ENCODE data around the gene CRYBG3. TPM values are rescaled to one million over a fixed set of nuclear protein-coding genes. Genes with fewer than 3 reads are reported as not detected.

The CRYBG3 gene
- total RNA-seq, 1 experiment from 2014 or later: 17.2 TPM

DNA sequence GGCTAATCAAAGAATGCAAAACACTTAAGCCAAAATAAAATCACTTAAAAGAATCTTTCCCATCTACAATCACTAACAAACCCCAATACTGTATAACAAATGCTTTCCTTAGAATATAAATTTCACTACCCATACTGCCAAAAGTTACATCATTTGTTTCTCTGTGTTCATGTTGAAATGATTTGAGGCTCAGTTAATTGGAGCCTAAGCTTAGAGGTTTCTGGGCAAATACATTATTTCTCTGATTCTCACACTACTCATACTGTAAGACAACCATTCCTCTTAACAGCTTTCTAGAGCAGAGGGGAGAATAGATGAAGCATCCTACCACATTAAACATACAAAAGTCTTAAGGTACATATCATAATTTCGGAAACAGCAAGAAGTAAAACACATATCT is 148.3 kb downstream of the CRYBG3 start:
- no peak for TF ChIP-seq EZH2 (IDR thresholded peaks at IDR 0.05; ENCODE audit: low read depth)
- H3K4me2 ChIP-seq: peak overlapping the region; percentile 97
- H3K9me3 ChIP-seq (ENCODE audit: insufficient read depth, low read depth): no peaks in the 10 kb centered on the region
- peaks cover 10% of the 10 kb centered on the region; the same call in 1 of the 2 replicates for H4K20me1 ChIP-seq (ENCODE audit: insufficient read depth)
- peaks cover 62% of the 10 kb centered on the region for H3K79me2 ChIP-seq (ENCODE audit: low read depth)
- intact Hi-C loops (cut with micrococcal nuclease; ENCODE audit: unreplicated experiment): loop anchor here (2.0 to 10.0 kb wide), 4 partner anchors 87 to 932 kb away; partner anchors contain the start of genes CRYBG3 and DCBLD2
- peak overlapping the region; percentile 71; the same call in 1 of the 2 replicates for H3K4me3 ChIP-seq
- no peak for DNase-seq
- CTCF ChIA-PET: no interaction called here
- no peaks in the 10 kb centered on the region for H3K9me2 ChIP-seq (ENCODE audit: insufficient read depth)
- BruUV-seq (replicated peaks): no TSS peak
- H3K27me3 ChIP-seq (ENCODE audit: insufficient read depth, low read depth): no peaks in the 10 kb centered on the region
- peak overlapping the region; percentile 16; the same call in 1 of the 2 replicates for H3K27ac ChIP-seq
- H3F3A ChIP-seq (ENCODE audit: insufficient read depth, low read depth): peaks cover 32% of the 10 kb centered on the region
- peaks cover 33% of the 10 kb centered on the region for H3K4me1 ChIP-seq (replicated peaks; ENCODE audit: insufficient read depth)
- no peak overlapping the region for H2AFZ ChIP-seq
- H3K36me3 ChIP-seq (ENCODE audit: low read depth): peaks cover 17% of the 10 kb centered on the region; the same call in 1 of the 2 replicates
- POLR2A ChIA-PET (ENCODE audit: unreplicated experiment): interaction anchor here (0.6 kb wide), 1 partner anchor 318 kb away, joined by 3 read pairs; no protein-coding TSS in a partner anchor

DNA sequence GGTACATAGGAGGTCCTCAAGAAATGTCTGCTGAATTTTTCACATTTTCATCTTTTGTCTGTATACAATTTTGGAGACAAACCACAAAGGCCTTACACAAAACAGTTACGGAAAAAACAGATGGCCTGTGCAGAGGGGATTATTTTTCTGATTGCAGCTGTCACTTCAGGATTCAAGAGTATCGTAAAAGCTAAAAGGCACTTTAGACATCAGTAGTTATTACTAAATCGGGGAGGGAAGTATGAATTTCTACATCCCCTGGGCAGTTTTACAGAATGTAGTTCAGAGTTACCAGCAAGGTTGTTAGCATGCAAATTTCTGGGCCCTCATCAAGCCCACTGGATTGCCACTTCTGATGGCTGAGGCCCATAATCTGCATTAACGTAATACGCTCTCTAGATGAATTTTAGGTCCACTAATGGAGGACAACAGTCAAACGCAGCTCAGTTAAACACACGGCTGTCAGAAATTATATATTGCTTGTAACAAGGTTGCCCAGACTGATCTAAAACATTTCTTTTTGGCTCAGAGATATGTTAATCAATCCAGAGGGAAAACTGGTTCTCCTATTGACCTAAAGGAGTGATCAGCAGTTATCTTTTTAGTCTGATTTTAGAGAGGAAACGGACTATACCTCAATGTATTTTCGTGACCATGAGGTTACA is 149.3 kb downstream of the CRYBG3 start:
- ChIA-PET POLR2A (ENCODE audit: unreplicated experiment) (interaction anchor here (0.5 to 0.9 kb wide), 3 partner anchors 19 to 150 kb away, joined by 3 to 7 read pairs (median 3); partner anchors contain the start of gene CRYBG3), CTCF (interaction anchor here (0.7 kb wide), 1 partner anchor 149 kb away, joined by 3 read pairs; the partner anchor contains the start of gene CRYBG3)
- Histone ChIP-seq H3K36me3 (ENCODE audit: low read depth) (peaks cover 17% of the 10 kb centered on the region; the same call in 1 of the 2 replicates), H3K27me3 (ENCODE audit: insufficient read depth, low read depth) (no peaks in the 10 kb centered on the region), H3K4me2 (peak overlapping the region; percentile 97), H3K4me3 (peak overlapping the region; percentile 71), H3K9me3 (ENCODE audit: insufficient read depth, low read depth) (no peaks in the 10 kb centered on the region), H3K9me2 (ENCODE audit: insufficient read depth) (no peaks in the 10 kb centered on the region), H3K4me1 (replicated peaks; ENCODE audit: insufficient read depth) (peaks cover 33% of the 10 kb centered on the region), H3F3A (ENCODE audit: insufficient read depth, low read depth) (peaks cover 32% of the 10 kb centered on the region), H3K79me2 (ENCODE audit: low read depth) (peaks cover 54% of the 10 kb centered on the region), H2AFZ (peak overlapping the region; percentile 60), H3K27ac (peak overlapping the region; percentile 67), H4K20me1 (ENCODE audit: insufficient read depth) (peaks cover 10% of the 10 kb centered on the region; the same call in 1 of the 2 replicates)
- no peak for DNase-seq
- intact Hi-C loops (cut with micrococcal nuclease; ENCODE audit: unreplicated experiment): loop anchor here (1.0 to 10.0 kb wide), 6 partner anchors 18 to 931 kb away; partner anchors contain the start of genes ARL6, CRYBG3 and DCBLD2
- TF ChIP-seq EZH2 (IDR thresholded peaks at IDR 0.05; ENCODE audit: low read depth): no peak
- TF ChIP-seq, protein P1, sequence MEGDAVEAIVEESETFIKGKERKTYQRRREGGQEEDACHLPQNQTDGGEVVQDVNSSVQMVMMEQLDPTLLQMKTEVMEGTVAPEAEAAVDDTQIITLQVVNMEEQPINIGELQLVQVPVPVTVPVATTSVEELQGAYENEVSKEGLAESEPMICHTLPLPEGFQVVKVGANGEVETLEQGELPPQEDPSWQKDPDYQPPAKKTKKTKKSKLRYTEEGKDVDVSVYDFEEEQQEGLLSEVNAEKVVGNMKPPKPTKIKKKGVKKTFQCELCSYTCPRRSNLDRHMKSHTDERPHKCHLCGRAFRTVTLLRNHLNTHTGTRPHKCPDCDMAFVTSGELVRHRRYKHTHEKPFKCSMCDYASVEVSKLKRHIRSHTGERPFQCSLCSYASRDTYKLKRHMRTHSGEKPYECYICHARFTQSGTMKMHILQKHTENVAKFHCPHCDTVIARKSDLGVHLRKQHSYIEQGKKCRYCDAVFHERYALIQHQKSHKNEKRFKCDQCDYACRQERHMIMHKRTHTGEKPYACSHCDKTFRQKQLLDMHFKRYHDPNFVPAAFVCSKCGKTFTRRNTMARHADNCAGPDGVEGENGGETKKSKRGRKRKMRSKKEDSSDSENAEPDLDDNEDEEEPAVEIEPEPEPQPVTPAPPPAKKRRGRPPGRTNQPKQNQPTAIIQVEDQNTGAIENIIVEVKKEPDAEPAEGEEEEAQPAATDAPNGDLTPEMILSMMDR (conservative IDR thresholded peaks at IDR 0.05): no peak
- no TSS peak for BruUV-seq (replicated peaks)

DNA sequence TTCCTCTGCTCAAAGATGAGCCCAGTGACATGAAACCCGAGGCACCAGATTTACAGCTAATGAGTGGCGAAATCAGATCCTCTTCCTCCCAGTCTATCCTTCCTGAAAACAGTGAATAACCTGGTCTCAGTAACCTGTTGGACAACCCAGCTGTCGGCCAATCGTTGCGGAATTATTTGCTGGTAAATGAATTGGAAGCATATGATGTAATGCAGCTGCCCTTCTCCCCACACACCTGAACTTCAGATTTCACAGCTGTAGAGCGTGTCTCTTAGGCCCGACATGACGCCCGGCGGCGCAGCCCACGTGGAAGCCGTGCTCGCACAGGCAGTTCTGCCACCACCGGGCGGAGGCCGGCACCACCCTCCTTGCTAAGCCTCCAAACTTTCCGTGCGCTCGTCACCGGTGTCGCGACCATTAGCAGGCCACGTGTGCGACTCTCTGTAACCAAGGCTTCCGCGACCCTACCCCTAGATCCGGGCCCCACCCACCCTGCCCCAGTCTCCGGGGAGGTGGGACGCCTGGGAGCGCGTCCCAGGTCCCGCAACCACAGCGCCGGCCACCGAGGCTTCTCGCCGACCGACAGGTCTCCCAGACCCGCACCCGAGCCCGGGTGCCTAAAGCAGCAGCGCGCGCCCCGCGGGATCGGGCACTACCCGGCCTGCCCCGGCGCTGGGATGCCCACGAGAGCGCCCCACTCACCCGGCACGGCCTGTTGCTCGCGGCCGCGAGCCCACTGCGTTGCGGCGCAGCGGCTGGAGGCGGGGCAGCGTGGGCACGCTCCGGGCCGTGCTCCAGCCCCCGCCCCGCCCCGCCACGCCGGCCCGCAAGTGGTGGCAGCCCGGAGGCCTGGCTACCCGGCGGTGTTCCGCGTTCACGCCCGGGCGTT is 150.1 kb downstream of the CRYBG3 start, which contains the start of gene RIOX2:
RIOX2 (minus strand) TSS at position 753 of the 889 bp plus-strand sequence. CDS start 4,838 bp downstream, outside the sequence.
- peak; percentile 86 to 99 for DNase-seq
- H3K36me3 ChIP-seq (ENCODE audit: low read depth): peaks cover 12% of the 10 kb centered on the region; the same call in 1 of the 2 replicates
- TSS peak; percentile 63 for BruUV-seq (replicated peaks)
- H3K27ac ChIP-seq: peak within 1 kb of the TSS; percentile 67
- no peak for TF ChIP-seq EZH2 (IDR thresholded peaks at IDR 0.05; ENCODE audit: low read depth)
- TF ChIP-seq, protein P1 (conservative IDR thresholded peaks at IDR 0.05): no peak
- H3K4me1 ChIP-seq (replicated peaks; ENCODE audit: insufficient read depth): peaks cover 33% of the 10 kb centered on the region
- peak within 1 kb of the TSS; percentile 97 for H3K4me2 ChIP-seq
- H3K4me3 ChIP-seq: peak within 1 kb of the TSS; percentile 71
- H3K9me3 ChIP-seq (ENCODE audit: insufficient read depth, low read depth): no peaks in the 10 kb centered on the region
- no peaks in the 10 kb centered on the region for H3K27me3 ChIP-seq (ENCODE audit: insufficient read depth, low read depth)
- POLR2A ChIA-PET (ENCODE audit: unreplicated experiment): interaction anchor here (0.8 to 0.9 kb wide), 2 partner anchors 19 to 150 kb away, joined by 3 to 7 read pairs; partner anchors contain the start of gene CRYBG3
- H4K20me1 ChIP-seq (ENCODE audit: insufficient read depth): peaks cover 10% of the 10 kb centered on the region; the same call in 1 of the 2 replicates
- peaks cover 32% of the 10 kb centered on the region for H3F3A ChIP-seq (ENCODE audit: insufficient read depth, low read depth)
- CTCF ChIA-PET: interaction anchor here (0.7 kb wide), 1 partner anchor 150 kb away, joined by 3 read pairs; the partner anchor contains the start of gene CRYBG3
- peaks cover 46% of the 10 kb centered on the region for H3K79me2 ChIP-seq (ENCODE audit: low read depth)
- H3K9me2 ChIP-seq (ENCODE audit: insufficient read depth): no peaks in the 10 kb centered on the region
- peak within 1 kb of the TSS; percentile 60 for H2AFZ ChIP-seq
- intact Hi-C loops (cut with micrococcal nuclease; ENCODE audit: unreplicated experiment): loop anchor here (1.0 to 10.0 kb wide), 6 partner anchors 19 to 930 kb away; partner anchors contain the start of genes ARL6, CRYBG3 and DCBLD2
